Fibroblast of lung (primary cell): ENCODE results near the gene CASP14.

Experiments
- EZH2 ChIP-seq: IDR thresholded peaks from 2 replicates; pipeline ENCODE4 v1.5.1; 2012; ENCODE audit warnings: low read length, control low read depth, mild to moderate bottlenecking; ENCODE audit errors: missing control alignments
- TF ChIP-seq, protein P1 (sequence below), 2 donors: IDR thresholded peaks in 1 of 2; conservative IDR thresholded peaks in 1 of 2; 1 replicate in 1 of 2; 2 replicates in 1 of 2; pipeline ENCODE4 v1.5.1; 2011 to 2012; ENCODE audit warnings: low read length in 2 of 2, control low read depth in 1 of 2, inconsistent platforms in 1 of 2, low read depth in 1 of 2, mild to moderate bottlenecking in 1 of 2

GRCh38 chr19:15104411-15104810 is 55.1 kb downstream of the CASP14 start:
- TF ChIP-seq, protein P1, sequence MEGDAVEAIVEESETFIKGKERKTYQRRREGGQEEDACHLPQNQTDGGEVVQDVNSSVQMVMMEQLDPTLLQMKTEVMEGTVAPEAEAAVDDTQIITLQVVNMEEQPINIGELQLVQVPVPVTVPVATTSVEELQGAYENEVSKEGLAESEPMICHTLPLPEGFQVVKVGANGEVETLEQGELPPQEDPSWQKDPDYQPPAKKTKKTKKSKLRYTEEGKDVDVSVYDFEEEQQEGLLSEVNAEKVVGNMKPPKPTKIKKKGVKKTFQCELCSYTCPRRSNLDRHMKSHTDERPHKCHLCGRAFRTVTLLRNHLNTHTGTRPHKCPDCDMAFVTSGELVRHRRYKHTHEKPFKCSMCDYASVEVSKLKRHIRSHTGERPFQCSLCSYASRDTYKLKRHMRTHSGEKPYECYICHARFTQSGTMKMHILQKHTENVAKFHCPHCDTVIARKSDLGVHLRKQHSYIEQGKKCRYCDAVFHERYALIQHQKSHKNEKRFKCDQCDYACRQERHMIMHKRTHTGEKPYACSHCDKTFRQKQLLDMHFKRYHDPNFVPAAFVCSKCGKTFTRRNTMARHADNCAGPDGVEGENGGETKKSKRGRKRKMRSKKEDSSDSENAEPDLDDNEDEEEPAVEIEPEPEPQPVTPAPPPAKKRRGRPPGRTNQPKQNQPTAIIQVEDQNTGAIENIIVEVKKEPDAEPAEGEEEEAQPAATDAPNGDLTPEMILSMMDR (conservative IDR thresholded peaks at IDR 0.05 in 1 of 2, IDR thresholded peaks at IDR 0.05 in 1 of 2; ENCODE audit: low read depth in 1 of 2, low read length in 2 of 2): no peak
- no peak for TF ChIP-seq EZH2
